AG09309 (cell line): ENCODE measurements around the gene TMEM86B.

Source experiments
- DNase-seq: peaks from one replicate; pipeline ENCODE4 v3.0.0-alpha.2; 2010; ENCODE audit warnings: low read depth
- H3K4me3 ChIP-seq: 2 replicates; pipeline ENCODE4 v1.5.1; 2011; ENCODE audit warnings: mild to moderate bottlenecking, low read depth, low read length, moderate library complexity; ENCODE audit not compliant: control insufficient read depth
- TF ChIP-seq, protein P1 (sequence below): IDR thresholded peaks from 2 replicates; pipeline ENCODE4 v1.5.1; 2011; ENCODE audit warnings: mild to moderate bottlenecking, low read depth, low read length, inconsistent platforms; ENCODE audit not compliant: insufficient read depth, control insufficient read depth; ENCODE audit errors: missing control alignments

Gene TMEM86B

DNA sequence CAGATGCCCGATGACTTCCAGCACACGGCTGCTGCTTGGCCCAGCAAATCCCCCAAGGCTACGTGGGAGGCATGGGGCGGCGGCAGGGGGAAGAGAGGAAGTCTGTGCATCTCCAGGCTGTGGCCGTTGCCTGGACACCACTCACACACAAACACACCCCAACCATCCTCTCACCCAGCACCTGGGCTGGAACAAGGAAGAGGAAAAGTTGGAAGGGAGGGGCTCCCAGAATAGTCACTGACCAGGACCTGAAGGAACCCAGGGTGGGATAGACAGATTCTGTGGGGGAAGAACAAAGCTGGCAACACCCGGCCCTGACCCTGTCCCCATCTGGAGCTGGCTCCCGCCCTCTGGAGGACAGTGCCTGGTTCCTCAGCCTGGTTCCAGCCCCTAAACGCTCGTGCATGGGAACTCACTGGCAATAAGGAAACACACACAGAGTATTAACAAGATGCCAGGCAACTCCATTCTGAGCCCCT is 19.1 kb upstream of the TMEM86B start:
- DNase-seq, result no peak
- TF ChIP-seq, protein P1, sequence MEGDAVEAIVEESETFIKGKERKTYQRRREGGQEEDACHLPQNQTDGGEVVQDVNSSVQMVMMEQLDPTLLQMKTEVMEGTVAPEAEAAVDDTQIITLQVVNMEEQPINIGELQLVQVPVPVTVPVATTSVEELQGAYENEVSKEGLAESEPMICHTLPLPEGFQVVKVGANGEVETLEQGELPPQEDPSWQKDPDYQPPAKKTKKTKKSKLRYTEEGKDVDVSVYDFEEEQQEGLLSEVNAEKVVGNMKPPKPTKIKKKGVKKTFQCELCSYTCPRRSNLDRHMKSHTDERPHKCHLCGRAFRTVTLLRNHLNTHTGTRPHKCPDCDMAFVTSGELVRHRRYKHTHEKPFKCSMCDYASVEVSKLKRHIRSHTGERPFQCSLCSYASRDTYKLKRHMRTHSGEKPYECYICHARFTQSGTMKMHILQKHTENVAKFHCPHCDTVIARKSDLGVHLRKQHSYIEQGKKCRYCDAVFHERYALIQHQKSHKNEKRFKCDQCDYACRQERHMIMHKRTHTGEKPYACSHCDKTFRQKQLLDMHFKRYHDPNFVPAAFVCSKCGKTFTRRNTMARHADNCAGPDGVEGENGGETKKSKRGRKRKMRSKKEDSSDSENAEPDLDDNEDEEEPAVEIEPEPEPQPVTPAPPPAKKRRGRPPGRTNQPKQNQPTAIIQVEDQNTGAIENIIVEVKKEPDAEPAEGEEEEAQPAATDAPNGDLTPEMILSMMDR, result no peak
- H3K4me3 ChIP-seq, result no peak overlapping the region

DNA sequence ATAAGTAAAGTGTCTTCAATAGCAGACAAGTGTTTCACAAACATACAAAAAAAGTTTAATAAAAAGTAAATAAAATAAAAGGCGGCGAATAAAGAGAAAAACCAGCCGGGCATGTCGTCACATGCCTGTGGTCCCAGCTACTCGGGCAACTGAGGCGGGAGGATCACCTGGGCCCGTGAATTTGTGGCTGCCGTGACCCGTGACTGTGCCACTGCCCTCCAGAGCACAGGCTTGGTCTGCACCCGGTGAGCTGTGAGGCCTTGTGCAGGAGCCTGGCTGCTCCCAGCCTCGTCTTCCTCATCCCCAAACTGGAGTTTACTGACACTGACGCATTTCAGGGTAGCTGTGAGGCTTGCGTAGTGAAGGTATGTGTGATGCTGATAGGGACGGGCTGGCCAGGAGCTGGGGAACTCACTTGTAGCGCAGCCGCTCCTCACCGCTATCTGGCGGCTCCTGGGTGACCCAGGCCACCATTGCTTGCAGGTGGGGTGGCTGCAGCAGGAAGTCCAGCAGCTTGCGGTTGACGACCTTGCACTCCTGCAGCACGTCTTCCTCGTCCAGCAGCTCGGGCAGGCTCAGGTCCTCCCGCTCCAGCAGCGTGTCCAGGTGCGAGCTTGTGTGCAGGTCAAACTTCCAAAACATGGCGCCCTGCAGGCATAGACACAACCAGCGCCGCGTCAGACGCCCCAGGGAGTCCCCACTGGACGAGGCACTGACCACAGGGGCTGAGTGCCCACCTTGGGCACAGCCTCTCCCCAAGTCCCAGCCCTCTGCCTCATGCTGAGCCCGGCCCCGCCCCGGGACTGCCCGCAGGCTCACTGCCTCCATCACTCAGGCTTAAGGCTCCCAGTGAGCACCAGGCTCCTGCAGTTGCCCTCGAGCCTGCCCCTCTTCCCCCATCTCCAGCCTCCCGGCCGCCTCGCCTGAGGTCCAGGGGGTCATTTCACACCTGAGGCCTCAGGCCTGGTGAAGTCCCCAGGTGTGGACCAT is 18.2 kb upstream of the TMEM86B start:
- no peak for DNase-seq
- no peak overlapping the region for H3K4me3 ChIP-seq
- TF ChIP-seq, protein P1, result no peak

DNA sequence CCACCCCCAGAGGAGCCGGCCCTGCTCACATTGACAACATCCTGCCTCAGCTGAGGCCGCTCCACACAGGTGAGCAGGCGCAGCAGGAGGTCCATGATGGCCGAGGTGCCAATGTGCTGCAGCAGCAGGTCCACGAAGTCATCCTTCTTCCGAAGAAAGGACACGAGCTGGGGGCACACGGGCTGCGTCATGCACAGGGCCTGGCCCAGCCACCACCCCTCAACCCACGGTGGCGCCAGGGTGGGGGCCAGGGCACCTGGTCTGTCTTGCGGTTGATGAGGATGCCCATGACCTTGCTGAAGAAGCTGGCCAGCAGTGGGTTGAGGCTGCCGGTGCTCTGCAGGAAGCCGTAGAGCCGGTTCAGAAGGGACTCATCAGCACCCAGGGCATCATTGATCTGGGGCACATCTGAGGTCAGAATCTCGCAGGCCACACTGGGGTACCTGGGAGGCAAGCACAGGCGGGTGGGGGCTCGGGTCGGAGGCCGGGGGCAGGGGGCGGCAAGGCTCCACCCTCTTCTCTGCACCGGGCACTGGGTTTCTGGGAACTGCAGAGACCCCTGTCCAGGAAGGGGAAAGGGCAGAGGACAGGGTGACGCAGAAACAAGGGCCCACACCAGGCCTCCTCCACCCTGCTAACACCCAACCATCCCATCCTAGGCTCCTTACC is 16.8 kb upstream of the TMEM86B start:
- no peak for DNase-seq
- TF ChIP-seq, protein P1, result no peak
- H3K4me3 ChIP-seq, result no peak overlapping the region

DNA sequence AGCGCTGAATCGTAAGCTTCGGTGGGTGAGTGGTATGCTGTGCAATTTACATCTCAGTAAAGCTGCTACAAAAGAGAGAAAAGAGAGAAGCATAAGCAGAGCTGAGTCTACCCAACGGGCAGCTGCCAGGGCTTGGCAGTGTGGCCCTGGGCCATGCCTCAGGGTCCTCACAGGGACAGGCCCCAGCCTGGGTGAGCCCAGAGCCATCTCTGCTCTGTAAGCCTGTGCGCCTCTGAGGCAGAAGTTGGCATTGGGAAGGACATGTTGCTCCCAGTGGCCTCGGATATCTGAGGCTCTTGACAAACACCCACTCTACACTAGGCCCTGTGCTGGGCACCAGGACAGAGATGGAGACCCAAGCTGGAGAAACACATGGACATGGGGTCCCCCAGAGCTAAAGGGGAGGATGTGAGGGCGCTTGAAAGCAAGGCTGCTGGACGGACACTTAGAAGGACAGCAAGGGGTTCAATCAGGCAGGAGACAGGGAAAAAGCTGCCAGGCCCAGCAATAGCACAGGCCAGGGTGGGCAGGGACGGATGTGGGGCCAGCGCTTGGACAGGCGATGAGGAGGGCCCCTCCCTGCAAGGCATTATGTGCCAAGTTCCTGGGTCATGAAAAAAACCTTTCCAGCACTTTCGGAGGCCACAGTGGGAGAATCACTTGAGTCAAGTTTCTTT is 15.6 kb upstream of the TMEM86B start:
- no peak for DNase-seq
- H3K4me3 ChIP-seq, result no peak overlapping the region
- TF ChIP-seq, protein P1, result no peak

DNA sequence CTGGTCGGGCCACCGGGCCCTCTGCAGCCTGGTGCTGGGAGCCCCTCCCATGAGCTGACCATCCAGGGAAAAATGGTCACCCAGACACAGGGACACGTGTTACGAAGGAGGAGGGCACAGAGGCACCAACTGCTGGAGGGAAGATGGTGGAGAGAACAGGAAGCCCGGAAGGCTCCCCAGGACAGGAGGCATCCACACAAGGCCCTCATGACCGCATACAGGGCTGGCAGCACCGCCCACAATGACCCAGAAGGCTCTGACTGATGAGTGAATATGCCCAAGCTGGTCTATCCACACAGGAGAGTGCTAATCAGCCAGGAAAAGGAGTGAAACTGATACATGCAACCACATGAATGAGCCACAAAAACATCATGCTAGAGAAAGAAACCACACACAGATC is 14.0 kb upstream of the TMEM86B start:
- TF ChIP-seq, protein P1, result no peak
- DNase-seq, result no peak
- H3K4me3 ChIP-seq, result no peak overlapping the region

DNA sequence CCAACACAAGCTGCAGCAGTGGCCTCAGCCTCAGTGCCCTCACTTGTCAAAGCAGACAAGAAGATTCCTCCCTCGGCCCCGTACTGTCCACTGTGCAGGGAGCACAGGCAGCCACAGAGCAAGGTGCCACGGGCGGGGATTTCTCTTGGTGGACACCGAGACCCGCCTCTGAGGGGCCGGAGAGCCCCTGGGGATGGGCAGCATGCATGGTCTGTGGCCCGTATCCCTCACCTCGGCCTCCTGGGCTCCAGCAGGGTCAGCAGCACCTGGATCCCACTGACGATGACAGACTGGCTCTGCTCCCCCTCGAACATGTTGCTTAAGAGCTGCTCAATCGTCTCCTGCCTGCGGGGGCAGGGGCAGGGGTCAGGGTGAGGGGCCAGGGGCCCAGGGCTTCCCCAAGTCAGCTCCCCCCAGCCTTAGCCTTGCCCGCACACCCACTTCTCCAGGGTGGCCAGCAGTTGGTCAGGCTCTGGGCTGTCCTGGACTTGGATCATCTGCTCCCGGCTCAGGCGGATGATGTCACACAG is 13.4 kb upstream of the TMEM86B start:
- H3K4me3 ChIP-seq, result no peak overlapping the region
- TF ChIP-seq, protein P1, result no peak
- DNase-seq, result no peak
